ENCODE measurements around the gene ARPC2. TPM values are rescaled to one million over a fixed set of nuclear protein-coding genes. Genes with fewer than 3 reads are reported as not detected.

The ARPC2 gene
- total RNA-seq, 4 donors from 2014 or later = 278 to 384 (median 348) TPM

GRCh38 chr2:218259099-218259961, 42.3 kb downstream of the ARPC2 start:
- TF ChIP-seq, protein P1, sequence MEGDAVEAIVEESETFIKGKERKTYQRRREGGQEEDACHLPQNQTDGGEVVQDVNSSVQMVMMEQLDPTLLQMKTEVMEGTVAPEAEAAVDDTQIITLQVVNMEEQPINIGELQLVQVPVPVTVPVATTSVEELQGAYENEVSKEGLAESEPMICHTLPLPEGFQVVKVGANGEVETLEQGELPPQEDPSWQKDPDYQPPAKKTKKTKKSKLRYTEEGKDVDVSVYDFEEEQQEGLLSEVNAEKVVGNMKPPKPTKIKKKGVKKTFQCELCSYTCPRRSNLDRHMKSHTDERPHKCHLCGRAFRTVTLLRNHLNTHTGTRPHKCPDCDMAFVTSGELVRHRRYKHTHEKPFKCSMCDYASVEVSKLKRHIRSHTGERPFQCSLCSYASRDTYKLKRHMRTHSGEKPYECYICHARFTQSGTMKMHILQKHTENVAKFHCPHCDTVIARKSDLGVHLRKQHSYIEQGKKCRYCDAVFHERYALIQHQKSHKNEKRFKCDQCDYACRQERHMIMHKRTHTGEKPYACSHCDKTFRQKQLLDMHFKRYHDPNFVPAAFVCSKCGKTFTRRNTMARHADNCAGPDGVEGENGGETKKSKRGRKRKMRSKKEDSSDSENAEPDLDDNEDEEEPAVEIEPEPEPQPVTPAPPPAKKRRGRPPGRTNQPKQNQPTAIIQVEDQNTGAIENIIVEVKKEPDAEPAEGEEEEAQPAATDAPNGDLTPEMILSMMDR (IDR thresholded peaks at IDR 0.05) = no peak
- DNase-seq (ENCODE audit: low spot score) = no peak
- peak; percentile 61 for ATAC-seq (ENCODE audit: low FRiP score)

GRCh38 chr2:218260166-218260565, 43.2 kb downstream of the ARPC2 start:
- TF ChIP-seq, protein P1 (IDR thresholded peaks at IDR 0.05) = no peak
- ATAC-seq (ENCODE audit: low FRiP score) (no peak), DNase-seq (ENCODE audit: low spot score) (no peak)

GRCh38 chr2:218260742-218261422, 43.9 kb downstream of the ARPC2 start, which contains the start of gene GPBAR1:
Gene GPBAR1, plus strand, starts transcription at chr2:218261015. Its CDS starts 1,710 bp downstream, at chr2:218262725.
- no peak for DNase-seq (ENCODE audit: low spot score)
- peak; percentile 20 for ATAC-seq (ENCODE audit: low FRiP score)
- TF ChIP-seq, protein P1 (IDR thresholded peaks at IDR 0.05) = no peak

DNA sequence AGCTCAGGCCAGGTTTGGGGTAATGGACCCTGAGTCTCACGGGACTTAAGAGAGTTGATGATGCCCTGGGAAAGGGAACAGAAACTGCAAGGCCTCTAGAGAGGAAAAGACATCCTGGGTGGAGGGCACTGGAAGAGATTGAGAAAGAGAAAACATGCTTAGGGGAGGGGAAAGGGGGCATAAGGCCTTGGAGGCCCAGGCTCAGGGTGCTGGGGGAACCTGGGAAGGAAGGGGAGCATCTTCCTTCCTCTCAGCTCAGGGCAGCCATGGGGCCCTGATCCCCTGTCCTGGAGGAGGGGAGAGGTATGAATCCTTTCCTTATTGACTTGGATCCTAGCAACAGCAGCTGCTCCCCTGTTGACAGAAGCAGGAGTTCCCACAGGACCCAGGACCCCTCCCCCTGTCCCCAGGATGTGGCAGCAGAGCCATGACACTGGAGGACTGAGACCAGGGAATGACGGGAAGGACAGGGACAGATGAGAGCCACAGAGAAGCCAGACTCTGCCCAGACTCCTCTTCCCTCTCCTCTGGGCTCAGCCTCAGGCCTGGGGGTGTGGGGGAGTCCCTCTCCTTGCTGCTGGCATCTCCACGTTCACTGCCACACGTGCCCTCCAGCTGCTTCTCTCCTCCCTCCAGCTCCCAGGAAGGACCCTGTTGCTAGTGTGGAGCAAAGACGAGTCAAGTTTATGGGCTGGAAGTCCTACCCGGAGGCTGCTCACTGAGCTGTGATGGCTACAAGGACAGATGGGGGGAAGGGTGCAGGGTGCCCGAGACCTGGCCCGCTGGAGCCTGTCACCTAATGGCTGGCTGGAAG, 44.6 kb downstream of the ARPC2 start:
- DNase-seq (ENCODE audit: low spot score) = no peak
- TF ChIP-seq, protein P1 (IDR thresholded peaks at IDR 0.05) = no peak
- no peak for ATAC-seq (ENCODE audit: low FRiP score)

DNA sequence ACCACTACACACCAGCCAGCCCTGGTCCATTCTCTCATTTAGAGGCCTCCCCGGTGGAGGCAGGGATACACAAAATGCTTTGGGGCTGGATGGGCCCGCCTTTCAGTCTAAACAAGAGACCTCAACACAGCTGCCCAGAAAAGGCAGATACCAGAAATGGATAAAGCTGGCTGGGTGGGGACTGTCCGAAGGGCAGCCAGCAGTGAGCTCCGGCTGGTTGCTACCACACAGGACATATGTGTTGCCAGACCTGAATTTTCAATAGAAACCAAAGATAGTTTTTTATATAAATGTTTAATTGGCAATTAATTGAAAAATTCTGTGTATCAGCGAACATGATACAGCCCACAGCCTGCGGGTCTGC, 45.2 kb downstream of the ARPC2 start:
- no peak for ATAC-seq (ENCODE audit: low FRiP score)
- TF ChIP-seq, protein P1 (IDR thresholded peaks at IDR 0.05) = no peak
- no peak for DNase-seq (ENCODE audit: low spot score)

- DNase-seq (ENCODE audit: low spot score) (no peak), ATAC-seq (ENCODE audit: low FRiP score) (no peak)
- TF ChIP-seq, protein P1 (IDR thresholded peaks at IDR 0.05) = no peak
These were observed 45.9 kb downstream of the ARPC2 start for GRCh38 chr2:218262631-218263586.

Measured in omental fat pad (tissue), 4 donors.